GM18526 (cell line): ENCODE measurements around the gene PKP1.

Experiments
- POLR2A ChIP-seq: IDR thresholded peaks from 3 replicates; pipeline ENCODE4 v1.6.1; 2011; ENCODE audit not compliant: insufficient read length; ENCODE audit errors: extremely low read depth

Gene PKP1

GRCh38 chr1:201357636-201358348 lies 74.5 kb downstream of the PKP1 start:
- TF ChIP-seq POLR2A, result no peak

DNA sequence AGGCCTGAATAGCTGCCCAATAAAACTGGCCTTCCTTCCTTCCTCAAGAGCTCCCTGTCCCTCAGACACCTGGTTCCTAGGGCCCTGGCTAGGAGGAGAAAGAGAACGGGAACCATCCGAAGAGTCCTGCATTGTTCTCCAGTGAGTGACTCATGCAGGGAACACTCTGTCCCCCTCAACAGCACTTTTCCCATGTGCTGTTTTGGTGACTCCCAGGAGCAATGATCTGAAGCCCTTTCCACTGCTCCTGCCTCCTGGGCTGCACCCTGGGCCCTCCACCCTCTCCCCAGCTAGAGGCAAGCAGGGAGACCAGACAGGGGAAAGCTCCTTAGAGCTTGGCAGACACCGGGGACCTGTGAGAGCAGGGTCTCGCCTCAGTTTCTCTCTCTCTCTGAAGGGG lies 75.3 kb downstream of the PKP1 start:
- no peak for TF ChIP-seq POLR2A

GRCh38 chr1:201359031-201359872 lies 75.9 kb downstream of the PKP1 start:
- TF ChIP-seq POLR2A, result no peak

- no peak for TF ChIP-seq POLR2A
These were observed 76.5 kb downstream of the PKP1 start for GRCh38 chr1:201359873-201360210.

- TF ChIP-seq POLR2A, result no peak
These were observed 77.2 kb downstream of the PKP1 start for GRCh38 chr1:201360486-201360885.

DNA sequence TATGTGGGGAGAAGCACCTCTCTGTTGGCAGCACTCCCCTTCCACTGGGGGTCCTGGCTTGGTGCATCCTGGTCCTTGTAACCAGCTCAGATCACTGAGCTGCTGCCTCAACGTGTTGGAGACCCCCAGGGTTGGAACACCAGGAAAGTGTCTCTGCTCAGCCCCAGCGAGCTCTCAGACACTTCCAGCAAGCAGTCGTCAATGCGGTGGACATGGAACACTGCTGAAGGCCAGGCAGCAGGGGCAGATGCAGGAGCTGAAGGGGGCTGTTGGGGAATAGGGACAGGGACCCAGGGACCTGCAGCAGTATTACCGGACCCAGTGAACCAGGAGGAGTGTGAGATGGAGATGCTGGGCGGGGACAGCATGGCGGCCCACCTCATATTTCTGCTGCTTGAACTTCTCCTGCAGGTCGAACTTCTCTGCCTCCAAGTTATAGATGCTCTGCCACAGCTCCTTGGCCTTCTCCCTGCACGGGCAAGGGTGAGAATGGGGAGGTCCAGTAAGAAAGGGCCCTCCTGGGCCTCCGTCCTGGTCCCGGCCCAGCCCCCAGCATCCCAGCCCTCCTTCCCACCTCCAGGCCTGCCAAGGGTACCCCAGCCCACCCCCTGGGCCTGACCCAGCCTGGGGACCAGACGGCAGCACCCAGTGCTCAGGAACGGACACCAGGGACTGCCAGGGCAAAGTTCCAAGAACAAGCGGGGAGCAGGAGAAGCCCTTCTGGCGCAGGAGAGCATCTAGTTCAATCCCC lies 77.8 kb downstream of the PKP1 start:
- no peak for TF ChIP-seq POLR2A

- TF ChIP-seq POLR2A, result no peak
These were observed 78.6 kb downstream of the PKP1 start for GRCh38 chr1:201361652-201362504.

GRCh38 chr1:201362906-201363305 lies 79.6 kb downstream of the PKP1 start:
- TF ChIP-seq POLR2A, result no peak

DNA sequence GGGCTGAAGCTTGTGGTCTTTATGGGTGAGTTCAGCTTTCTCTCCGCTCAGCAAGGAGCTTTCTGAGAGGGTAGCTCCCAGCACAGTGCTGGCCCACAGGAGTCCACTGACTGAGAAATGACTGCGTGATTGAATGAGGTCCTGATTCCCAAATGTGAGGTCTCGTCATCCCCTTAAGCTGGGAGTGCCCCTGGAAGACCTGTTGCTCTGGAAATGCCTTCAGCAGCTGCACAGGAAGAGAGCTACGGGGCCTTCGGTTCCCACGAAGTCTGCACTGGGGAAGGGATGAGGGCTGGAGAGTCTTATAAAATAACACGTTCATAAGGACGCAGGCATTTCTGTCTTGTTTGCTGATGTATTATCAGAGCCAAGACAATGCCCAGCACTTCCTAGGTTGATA lies 80.2 kb downstream of the PKP1 start:
- no peak for TF ChIP-seq POLR2A

DNA sequence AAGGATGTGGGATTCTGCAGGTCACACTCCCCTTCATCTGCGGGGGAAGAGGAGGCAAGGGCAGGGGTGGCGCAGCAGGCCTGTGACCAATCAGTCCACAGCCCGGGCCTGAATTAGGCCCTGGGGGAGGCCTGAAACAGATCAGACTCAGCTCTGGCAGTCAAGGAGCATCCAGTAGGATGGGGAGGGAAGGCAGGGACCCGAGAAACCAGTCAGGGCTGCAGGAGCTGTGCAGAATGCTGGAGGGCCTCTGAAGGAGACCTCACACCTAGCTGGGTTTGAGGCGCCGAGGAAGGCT lies 81.5 kb downstream of the PKP1 start:
- TF ChIP-seq POLR2A, result no peak

- TF ChIP-seq POLR2A, result no peak
These were observed 81.9 kb downstream of the PKP1 start for GRCh38 chr1:201365251-201365650.

GRCh38 chr1:201366696-201367095 lies 83.4 kb downstream of the PKP1 start:
- no peak for TF ChIP-seq POLR2A

GRCh38 chr1:201369209-201369608 lies 85.9 kb downstream of the PKP1 start:
- TF ChIP-seq POLR2A, result no peak

DNA sequence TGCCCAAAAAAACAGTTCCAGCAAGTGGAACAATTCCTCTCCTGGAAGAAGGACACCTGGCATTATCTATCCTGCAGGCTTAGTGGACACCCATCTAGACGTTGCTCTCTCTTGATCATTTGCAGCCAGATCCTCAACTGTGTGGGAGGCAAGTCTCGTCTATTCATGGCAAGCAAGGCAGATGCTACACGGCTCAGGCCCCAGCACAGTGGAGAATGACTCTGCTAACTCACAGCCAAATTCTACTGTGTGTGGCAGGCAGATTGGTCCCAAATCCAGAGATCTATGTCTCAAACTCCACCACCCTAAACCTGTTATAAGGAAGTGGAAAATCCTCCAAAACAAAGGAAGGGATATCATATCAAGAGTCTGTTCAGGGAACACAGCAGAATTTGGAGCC lies 87.2 kb downstream of the PKP1 start:
- no peak for TF ChIP-seq POLR2A

- TF ChIP-seq POLR2A, result no peak
These were observed 88.0 kb downstream of the PKP1 start for GRCh38 chr1:201371276-201371675.
